ENCODE data around the gene CENPO.
"Not testable (repeated sequence)": the region's sequence is repeated elsewhere in the genome, so short reads cannot be mapped to it uniquely, and the experiment has no call there.

CENPO gene

DNA sequence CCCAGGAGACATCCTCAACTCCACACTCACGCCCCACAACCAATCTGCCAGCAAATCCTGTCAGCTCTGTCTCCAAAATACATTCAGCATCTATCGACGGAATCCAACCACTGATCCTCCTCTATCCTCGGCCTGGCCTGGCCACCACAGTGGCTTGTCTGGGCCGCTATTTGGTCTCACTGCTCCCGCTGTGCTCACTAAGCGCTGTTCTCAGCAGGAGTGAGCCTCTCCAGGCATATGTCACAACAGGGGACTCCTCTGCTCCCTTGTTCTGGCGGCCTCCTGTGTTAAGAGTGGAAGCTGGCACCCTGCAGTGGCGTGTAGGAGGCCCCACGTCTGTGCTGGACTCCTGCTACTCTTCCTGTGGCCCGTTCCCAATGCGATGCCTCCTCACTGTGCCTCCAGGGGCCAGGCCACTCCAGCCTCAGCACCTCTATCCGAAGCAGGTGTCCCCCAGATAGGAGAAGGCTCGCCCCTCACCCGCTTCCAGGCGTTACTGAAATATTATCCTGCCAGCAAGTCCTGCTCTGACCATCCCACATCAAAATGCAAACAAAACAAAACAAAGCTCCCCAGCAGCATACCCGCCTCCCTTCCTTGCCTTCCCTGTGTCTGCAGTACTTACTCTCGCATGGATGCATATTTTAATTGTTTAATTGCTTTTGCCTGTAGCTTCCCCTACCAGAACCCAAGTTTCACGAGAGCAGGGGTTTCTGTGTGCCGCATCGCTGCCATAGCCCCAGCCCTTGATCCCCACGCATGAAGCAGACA, 39.9 kb downstream of the CENPO start:
- Histone ChIP-seq H3K9me3 (ENCODE audit: insufficient read depth, low read length) (no peaks in the 10 kb centered on the region), H3K27me3 (ENCODE audit: low read depth, low read length) (no peaks in the 10 kb centered on the region), H4K20me1 (ENCODE audit: insufficient read depth, low read length) (no peaks in the 10 kb centered on the region), H2AFZ (ENCODE audit: low read depth, low read length) (no peak overlapping the region), H3K9ac (ENCODE audit: low read length) (no peak overlapping the region), H3K4me1 (ENCODE audit: low read length) (no peaks in the 10 kb centered on the region), H3K4me3 (ENCODE audit: low read length) (no peak overlapping the region), H3K27ac (ENCODE audit: low read length) (no peak overlapping the region), H3K79me2 (ENCODE audit: low read length) (no peaks in the 10 kb centered on the region), H3K36me3 (replicated peaks; ENCODE audit: low read depth, low read length) (peaks cover 56% of the 10 kb centered on the region), H3K4me2 (ENCODE audit: low read length) (no peak overlapping the region)
- TF ChIP-seq, protein P1, sequence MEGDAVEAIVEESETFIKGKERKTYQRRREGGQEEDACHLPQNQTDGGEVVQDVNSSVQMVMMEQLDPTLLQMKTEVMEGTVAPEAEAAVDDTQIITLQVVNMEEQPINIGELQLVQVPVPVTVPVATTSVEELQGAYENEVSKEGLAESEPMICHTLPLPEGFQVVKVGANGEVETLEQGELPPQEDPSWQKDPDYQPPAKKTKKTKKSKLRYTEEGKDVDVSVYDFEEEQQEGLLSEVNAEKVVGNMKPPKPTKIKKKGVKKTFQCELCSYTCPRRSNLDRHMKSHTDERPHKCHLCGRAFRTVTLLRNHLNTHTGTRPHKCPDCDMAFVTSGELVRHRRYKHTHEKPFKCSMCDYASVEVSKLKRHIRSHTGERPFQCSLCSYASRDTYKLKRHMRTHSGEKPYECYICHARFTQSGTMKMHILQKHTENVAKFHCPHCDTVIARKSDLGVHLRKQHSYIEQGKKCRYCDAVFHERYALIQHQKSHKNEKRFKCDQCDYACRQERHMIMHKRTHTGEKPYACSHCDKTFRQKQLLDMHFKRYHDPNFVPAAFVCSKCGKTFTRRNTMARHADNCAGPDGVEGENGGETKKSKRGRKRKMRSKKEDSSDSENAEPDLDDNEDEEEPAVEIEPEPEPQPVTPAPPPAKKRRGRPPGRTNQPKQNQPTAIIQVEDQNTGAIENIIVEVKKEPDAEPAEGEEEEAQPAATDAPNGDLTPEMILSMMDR (IDR thresholded peaks at IDR 0.05; ENCODE audit: low read depth, low read length), result no peak
- no peak for TF ChIP-seq EZH2phosphoT487 (IDR thresholded peaks at IDR 0.05; ENCODE audit: low read depth)

- TF ChIP-seq EZH2phosphoT487 (IDR thresholded peaks at IDR 0.05; ENCODE audit: low read depth), result no peak
- TF ChIP-seq, protein P1 (IDR thresholded peaks at IDR 0.05; ENCODE audit: low read depth, low read length), result no peak
- no peaks in the 10 kb centered on the region for H3K27me3 ChIP-seq (ENCODE audit: low read depth, low read length)
These were observed 40.9 kb downstream of the CENPO start for GRCh38 chr2:24833821-24834732.

DNA sequence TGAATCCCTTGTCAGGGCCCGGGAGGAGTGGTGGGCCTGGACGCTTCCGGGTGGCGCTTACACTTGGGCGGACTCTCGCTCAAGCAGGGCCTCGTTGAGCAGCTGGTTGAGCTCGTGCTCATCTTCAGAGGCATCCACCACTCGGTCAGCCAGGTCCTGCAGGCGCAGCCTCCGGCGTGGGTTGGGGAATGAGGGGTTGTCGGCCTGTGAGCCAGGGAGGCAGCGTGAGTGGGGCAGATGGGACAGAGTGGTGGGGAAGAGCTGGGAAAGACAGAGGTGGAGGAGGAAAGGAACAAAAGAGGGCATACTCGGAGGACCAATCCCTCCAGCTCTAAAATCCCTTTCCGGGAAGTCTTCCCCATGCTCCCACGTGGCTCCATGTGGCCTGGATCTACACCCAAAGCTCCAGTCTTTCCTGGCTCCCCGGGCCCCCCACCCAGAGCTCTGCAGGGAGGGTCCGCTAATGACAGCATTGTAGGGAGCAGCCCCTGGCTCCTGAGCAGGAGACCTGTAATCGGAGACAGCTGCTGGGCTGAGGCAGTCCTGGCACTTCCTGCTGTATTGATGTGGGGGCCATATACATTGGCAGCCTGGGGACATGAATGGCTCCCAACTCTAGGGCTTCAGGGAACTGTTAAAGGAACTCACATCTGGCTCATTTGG, 41.6 kb downstream of the CENPO start:
- Histone ChIP-seq H3K4me1 (ENCODE audit: low read length) (no peaks in the 10 kb centered on the region), H3K36me3 (replicated peaks; ENCODE audit: low read depth, low read length) (peaks cover 63% of the 10 kb centered on the region), H3K79me2 (ENCODE audit: low read length) (no peaks in the 10 kb centered on the region), H3K9me3 (ENCODE audit: insufficient read depth, low read length) (no peaks in the 10 kb centered on the region), H3K4me2 (ENCODE audit: low read length) (no peak overlapping the region), H3K27ac (ENCODE audit: low read length) (no peak overlapping the region), H3K4me3 (ENCODE audit: low read length) (no peak overlapping the region), H2AFZ (ENCODE audit: low read depth, low read length) (no peak overlapping the region), H3K27me3 (ENCODE audit: low read depth, low read length) (no peaks in the 10 kb centered on the region), H4K20me1 (ENCODE audit: insufficient read depth, low read length) (no peaks in the 10 kb centered on the region), H3K9ac (ENCODE audit: low read length) (no peak overlapping the region)
- TF ChIP-seq EZH2phosphoT487 (IDR thresholded peaks at IDR 0.05; ENCODE audit: low read depth), result no peak
- TF ChIP-seq, protein P1 (IDR thresholded peaks at IDR 0.05; ENCODE audit: low read depth, low read length), result no peak

More at GRCh38 chr2:24833821-24834732, 40.9 kb downstream of the CENPO start:
- Histone ChIP-seq H2AFZ (ENCODE audit: low read depth, low read length) (no peak overlapping the region), H3K9me3 (ENCODE audit: insufficient read depth, low read length) (no peaks in the 10 kb centered on the region), H3K27ac (ENCODE audit: low read length) (no peak overlapping the region), H3K9ac (ENCODE audit: low read length) (no peak overlapping the region), H4K20me1 (ENCODE audit: insufficient read depth, low read length) (no peaks in the 10 kb centered on the region), H3K4me2 (ENCODE audit: low read length) (no peak overlapping the region), H3K4me1 (ENCODE audit: low read length) (no peaks in the 10 kb centered on the region), H3K79me2 (ENCODE audit: low read length) (no peaks in the 10 kb centered on the region), H3K36me3 (replicated peaks; ENCODE audit: low read depth, low read length) (peaks cover 56% of the 10 kb centered on the region), H3K4me3 (ENCODE audit: low read length) (no peak overlapping the region)

- H3K79me2 ChIP-seq (ENCODE audit: low read length); H3K9ac ChIP-seq (ENCODE audit: low read length); H3K4me1 ChIP-seq (ENCODE audit: low read length); H3K27ac ChIP-seq (ENCODE audit: low read length); H2AFZ ChIP-seq (ENCODE audit: low read depth, low read length); H3K4me2 ChIP-seq (ENCODE audit: low read length); H3K27me3 ChIP-seq (ENCODE audit: low read depth, low read length); H3K4me3 ChIP-seq (ENCODE audit: low read length); H4K20me1 ChIP-seq (ENCODE audit: insufficient read depth, low read length); H3K9me3 ChIP-seq (ENCODE audit: insufficient read depth, low read length): not testable (repeated sequence)
- peaks cover 66% of the 10 kb centered on the region for H3K36me3 ChIP-seq (replicated peaks; ENCODE audit: low read depth, low read length)
These were observed 42.2 kb downstream of the CENPO start for GRCh38 chr2:24835411-24835810.

All from OCI-LY3 (cell line).